Measurements from ENCODE around the gene ACBD6. TPM values are rescaled to one million over a fixed set of nuclear protein-coding genes. Genes with fewer than 3 reads are reported as not detected.

ACBD6 gene
- polyA plus RNA-seq, 3 donors: 68.9 to 79.7 (median 71.2) TPM

GRCh38 chr1:180270530-180271271, 231.7 kb downstream of the ACBD6 start:
- DNase-seq (ENCODE audit: extremely low read depth in 1 of 11, low read depth in 9 of 11, low spot score in 4 of 11): no peak

- DNase-seq (ENCODE audit: extremely low read depth in 1 of 11, low read depth in 9 of 11, low spot score in 4 of 11): no peak
Measured at GRCh38 chr1:180269645-180270529, 232.5 kb downstream of the ACBD6 start.

GRCh38 chr1:180268556-180269075, 233.8 kb downstream of the ACBD6 start:
- no peak for DNase-seq (ENCODE audit: extremely low read depth in 1 of 11, low read depth in 9 of 11, low spot score in 4 of 11)

GRCh38 chr1:180267761-180268555, 234.4 kb downstream of the ACBD6 start:
- DNase-seq (ENCODE audit: extremely low read depth in 1 of 11, low read depth in 9 of 11, low spot score in 4 of 11): no peak

- no peak for DNase-seq (ENCODE audit: extremely low read depth in 1 of 11, low read depth in 9 of 11, low spot score in 4 of 11)
Measured at GRCh38 chr1:180267211-180267561, 235.2 kb downstream of the ACBD6 start.

- no peak for DNase-seq (ENCODE audit: extremely low read depth in 1 of 11, low read depth in 9 of 11, low spot score in 4 of 11)
Measured at GRCh38 chr1:180266275-180267210, 235.8 kb downstream of the ACBD6 start.

GRCh38 chr1:180265871-180266270, 236.5 kb downstream of the ACBD6 start:
- no peak for DNase-seq (ENCODE audit: extremely low read depth in 1 of 11, low read depth in 9 of 11, low spot score in 4 of 11)

GRCh38 chr1:180265201-180265600, 237.2 kb downstream of the ACBD6 start:
- DNase-seq (ENCODE audit: extremely low read depth in 1 of 11, low read depth in 9 of 11, low spot score in 4 of 11): no peak

- DNase-seq (ENCODE audit: extremely low read depth in 1 of 11, low read depth in 9 of 11, low spot score in 4 of 11): no peak
Measured at GRCh38 chr1:180264595-180264994, 237.8 kb downstream of the ACBD6 start.

GRCh38 chr1:180262628-180263488, 239.5 kb downstream of the ACBD6 start:
- DNase-seq (ENCODE audit: extremely low read depth in 1 of 11, low read depth in 9 of 11, low spot score in 4 of 11): no peak

- DNase-seq (ENCODE audit: extremely low read depth in 1 of 11, low read depth in 9 of 11, low spot score in 4 of 11): no peak
Measured at GRCh38 chr1:180261524-180262155, 240.7 kb downstream of the ACBD6 start.

GRCh38 chr1:180261030-180261429, 241.3 kb downstream of the ACBD6 start:
- DNase-seq (ENCODE audit: extremely low read depth in 1 of 11, low read depth in 9 of 11, low spot score in 4 of 11): no peak

- DNase-seq (ENCODE audit: extremely low read depth in 1 of 11, low read depth in 9 of 11, low spot score in 4 of 11): no peak
Measured at GRCh38 chr1:180260541-180260940, 241.8 kb downstream of the ACBD6 start.

- DNase-seq (ENCODE audit: extremely low read depth in 1 of 11, low read depth in 9 of 11, low spot score in 4 of 11): no peak
Measured at GRCh38 chr1:180259431-180260338, 242.7 kb downstream of the ACBD6 start.

- no peak for DNase-seq (ENCODE audit: extremely low read depth in 1 of 11, low read depth in 9 of 11, low spot score in 4 of 11)
Measured at GRCh38 chr1:180258935-180259334, 243.4 kb downstream of the ACBD6 start.

GRCh38 chr1:180258290-180258689, 244.1 kb downstream of the ACBD6 start:
- DNase-seq (ENCODE audit: extremely low read depth in 1 of 11, low read depth in 9 of 11, low spot score in 4 of 11): no peak

Measured in renal cortex interstitium (tissue), 11 donors.